Measurements from ENCODE around the gene FHL2. TPM values are rescaled to one million over a fixed set of nuclear protein-coding genes. Genes with fewer than 3 reads are reported as not detected.

The FHL2 gene
- total and polyA plus RNA-seq, 2 of the 13 experiments (the other 11 are each of a cell fraction or from before 2014, with no cell fraction given) = 1.9 to 74.8 TPM

DNA sequence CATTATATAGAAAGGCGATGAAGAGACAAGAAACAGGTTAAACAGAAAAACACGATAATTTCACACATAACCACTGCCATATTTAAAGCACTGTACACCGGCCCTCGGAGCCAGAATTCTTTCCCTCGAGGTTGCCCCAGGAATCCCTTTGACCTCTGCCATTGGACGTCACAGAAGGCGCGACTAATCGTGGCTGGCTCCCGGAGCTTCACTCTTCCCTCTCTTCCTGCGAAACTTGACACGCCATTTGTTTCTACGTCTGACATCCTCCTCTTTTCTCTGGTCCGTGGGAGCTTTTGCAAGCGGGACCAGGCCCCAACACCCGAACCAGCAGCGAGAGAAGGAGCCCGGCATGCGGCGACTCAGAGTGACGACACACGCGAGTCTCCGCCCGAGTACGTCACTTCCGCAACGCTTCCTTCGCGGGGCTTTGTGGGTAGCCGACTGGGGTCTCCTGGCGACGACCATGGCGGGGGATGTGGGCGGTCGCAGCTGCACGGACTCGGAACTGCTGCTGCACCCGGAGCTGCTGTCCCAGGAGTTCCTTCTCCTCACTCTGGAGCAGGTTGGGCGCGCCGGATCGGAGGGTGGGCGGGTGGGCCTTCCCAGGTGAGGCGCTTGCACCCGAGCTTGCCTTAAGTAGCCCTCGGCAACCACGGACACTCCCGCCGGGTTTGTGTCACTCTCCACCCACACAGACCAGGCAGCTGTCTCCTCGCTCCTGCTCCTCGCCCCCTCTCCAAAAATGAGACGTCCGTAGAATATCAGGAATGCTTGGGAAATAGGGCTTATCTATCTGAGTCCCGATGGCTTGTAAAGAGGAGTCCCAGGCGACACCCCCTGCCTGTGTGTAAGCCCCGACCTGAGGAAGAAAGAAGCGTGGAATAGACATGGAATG, 61.5 kb downstream of the FHL2 start, which contains the start of gene C2orf49 (continued):
- TF ChIP-seq, protein P1, sequence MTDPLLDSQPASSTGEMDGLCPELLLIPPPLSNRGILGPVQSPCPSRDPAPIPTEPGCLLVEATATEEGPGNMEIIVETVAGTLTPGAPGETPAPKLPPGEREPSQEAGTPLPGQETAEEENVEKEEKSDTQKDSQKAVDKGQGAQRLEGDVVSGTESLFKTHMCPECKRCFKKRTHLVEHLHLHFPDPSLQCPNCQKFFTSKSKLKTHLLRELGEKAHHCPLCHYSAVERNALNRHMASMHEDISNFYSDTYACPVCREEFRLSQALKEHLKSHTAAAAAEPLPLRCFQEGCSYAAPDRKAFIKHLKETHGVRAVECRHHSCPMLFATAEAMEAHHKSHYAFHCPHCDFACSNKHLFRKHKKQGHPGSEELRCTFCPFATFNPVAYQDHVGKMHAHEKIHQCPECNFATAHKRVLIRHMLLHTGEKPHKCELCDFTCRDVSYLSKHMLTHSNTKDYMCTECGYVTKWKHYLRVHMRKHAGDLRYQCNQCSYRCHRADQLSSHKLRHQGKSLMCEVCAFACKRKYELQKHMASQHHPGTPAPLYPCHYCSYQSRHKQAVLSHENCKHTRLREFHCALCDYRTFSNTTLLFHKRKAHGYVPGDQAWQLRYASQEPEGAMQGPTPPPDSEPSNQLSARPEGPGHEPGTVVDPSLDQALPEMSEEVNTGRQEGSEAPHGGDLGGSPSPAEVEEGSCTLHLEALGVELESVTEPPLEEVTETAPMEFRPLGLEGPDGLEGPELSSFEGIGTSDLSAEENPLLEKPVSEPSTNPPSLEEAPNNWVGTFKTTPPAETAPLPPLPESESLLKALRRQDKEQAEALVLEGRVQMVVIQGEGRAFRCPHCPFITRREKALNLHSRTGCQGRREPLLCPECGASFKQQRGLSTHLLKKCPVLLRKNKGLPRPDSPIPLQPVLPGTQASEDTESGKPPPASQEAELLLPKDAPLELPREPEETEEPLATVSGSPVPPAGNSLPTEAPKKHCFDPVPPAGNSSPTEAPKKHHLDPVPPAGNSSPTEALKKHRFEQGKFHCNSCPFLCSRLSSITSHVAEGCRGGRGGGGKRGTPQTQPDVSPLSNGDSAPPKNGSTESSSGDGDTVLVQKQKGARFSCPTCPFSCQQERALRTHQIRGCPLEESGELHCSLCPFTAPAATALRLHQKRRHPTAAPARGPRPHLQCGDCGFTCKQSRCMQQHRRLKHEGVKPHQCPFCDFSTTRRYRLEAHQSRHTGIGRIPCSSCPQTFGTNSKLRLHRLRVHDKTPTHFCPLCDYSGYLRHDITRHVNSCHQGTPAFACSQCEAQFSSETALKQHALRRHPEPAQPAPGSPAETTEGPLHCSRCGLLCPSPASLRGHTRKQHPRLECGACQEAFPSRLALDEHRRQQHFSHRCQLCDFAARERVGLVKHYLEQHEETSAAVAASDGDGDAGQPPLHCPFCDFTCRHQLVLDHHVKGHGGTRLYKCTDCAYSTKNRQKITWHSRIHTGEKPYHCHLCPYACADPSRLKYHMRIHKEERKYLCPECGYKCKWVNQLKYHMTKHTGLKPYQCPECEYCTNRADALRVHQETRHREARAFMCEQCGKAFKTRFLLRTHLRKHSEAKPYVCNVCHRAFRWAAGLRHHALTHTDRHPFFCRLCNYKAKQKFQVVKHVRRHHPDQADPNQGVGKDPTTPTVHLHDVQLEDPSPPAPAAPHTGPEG (CRISPR knock-in tag; IDR thresholded peaks at IDR 0.05) = 0 out of 2 replicates have a peak, but pooled peaks have one; percentile 2
- no peak; the same call in 1 of the 2 replicates for TF ChIP-seq IRX3 (CRISPR knock-in tag; IDR thresholded peaks at IDR 0.05; ENCODE audit: borderline replicate concordance, low read depth)
- TF ChIP-seq FOXJ3 (CRISPR knock-in tag; IDR thresholded peaks at IDR 0.05; ENCODE audit: borderline replicate concordance) = peak; percentile 49; the same call in 1 of the 2 replicates
- no peak for TF ChIP-seq ZNF317 (CRISPR knock-in tag; IDR thresholded peaks at IDR 0.05)
- TF ChIP-seq SIN3B (IDR thresholded peaks at IDR 0.05; ENCODE audit: low read length) = peak; percentile 82
- TF ChIP-seq, protein P2, sequence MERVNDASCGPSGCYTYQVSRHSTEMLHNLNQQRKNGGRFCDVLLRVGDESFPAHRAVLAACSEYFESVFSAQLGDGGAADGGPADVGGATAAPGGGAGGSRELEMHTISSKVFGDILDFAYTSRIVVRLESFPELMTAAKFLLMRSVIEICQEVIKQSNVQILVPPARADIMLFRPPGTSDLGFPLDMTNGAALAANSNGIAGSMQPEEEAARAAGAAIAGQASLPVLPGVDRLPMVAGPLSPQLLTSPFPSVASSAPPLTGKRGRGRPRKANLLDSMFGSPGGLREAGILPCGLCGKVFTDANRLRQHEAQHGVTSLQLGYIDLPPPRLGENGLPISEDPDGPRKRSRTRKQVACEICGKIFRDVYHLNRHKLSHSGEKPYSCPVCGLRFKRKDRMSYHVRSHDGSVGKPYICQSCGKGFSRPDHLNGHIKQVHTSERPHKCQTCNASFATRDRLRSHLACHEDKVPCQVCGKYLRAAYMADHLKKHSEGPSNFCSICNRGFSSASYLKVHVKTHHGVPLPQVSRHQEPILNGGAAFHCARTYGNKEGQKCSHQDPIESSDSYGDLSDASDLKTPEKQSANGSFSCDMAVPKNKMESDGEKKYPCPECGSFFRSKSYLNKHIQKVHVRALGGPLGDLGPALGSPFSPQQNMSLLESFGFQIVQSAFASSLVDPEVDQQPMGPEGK (CRISPR knock-in tag; IDR thresholded peaks at IDR 0.05) = peak; percentile 38; the same call in 1 of the 2 replicates
- TF ChIP-seq ZNF143 (CRISPR knock-in tag; IDR thresholded peaks at IDR 0.05) = peak; percentile 91
- TF ChIP-seq, protein P3, sequence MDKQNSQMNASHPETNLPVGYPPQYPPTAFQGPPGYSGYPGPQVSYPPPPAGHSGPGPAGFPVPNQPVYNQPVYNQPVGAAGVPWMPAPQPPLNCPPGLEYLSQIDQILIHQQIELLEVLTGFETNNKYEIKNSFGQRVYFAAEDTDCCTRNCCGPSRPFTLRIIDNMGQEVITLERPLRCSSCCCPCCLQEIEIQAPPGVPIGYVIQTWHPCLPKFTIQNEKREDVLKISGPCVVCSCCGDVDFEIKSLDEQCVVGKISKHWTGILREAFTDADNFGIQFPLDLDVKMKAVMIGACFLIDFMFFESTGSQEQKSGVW (CRISPR knock-in tag; IDR thresholded peaks at IDR 0.05; ENCODE audit: borderline replicate concordance) = no peak; the same call in 1 of the 2 replicates
- peak; percentile 58; the same call in 1 of the 2 replicates for TF ChIP-seq SMAD3 (CRISPR knock-in tag; IDR thresholded peaks at IDR 0.05)
- TF ChIP-seq ZNF720 (CRISPR knock-in tag; IDR thresholded peaks at IDR 0.05) = no peak
- no peak for TF ChIP-seq ZNF724P (CRISPR knock-in tag; IDR thresholded peaks at IDR 0.05; ENCODE audit: borderline replicate concordance)
- TF ChIP-seq HNF4A (CRISPR knock-in tag; IDR thresholded peaks at IDR 0.05) = 0 out of 2 replicates have a peak, but pooled peaks have one; percentile 14
- TF ChIP-seq ZNF589 (CRISPR knock-in tag; conservative IDR thresholded peaks at IDR 0.05) = no peak
- TF ChIP-seq ZNF678 (CRISPR knock-in tag; IDR thresholded peaks at IDR 0.05) = 0 out of 2 replicates have a peak, but pooled peaks have one; percentile 34
- TF ChIP-seq NKX3-1 (CRISPR knock-in tag; IDR thresholded peaks at IDR 0.05) = no peak
- no peak for TF ChIP-seq CC2D1A (CRISPR knock-in tag; IDR thresholded peaks at IDR 0.05)
- TF ChIP-seq ZNF30 (CRISPR knock-in tag; IDR thresholded peaks at IDR 0.05) = no peak
- TF ChIP-seq, protein P4, sequence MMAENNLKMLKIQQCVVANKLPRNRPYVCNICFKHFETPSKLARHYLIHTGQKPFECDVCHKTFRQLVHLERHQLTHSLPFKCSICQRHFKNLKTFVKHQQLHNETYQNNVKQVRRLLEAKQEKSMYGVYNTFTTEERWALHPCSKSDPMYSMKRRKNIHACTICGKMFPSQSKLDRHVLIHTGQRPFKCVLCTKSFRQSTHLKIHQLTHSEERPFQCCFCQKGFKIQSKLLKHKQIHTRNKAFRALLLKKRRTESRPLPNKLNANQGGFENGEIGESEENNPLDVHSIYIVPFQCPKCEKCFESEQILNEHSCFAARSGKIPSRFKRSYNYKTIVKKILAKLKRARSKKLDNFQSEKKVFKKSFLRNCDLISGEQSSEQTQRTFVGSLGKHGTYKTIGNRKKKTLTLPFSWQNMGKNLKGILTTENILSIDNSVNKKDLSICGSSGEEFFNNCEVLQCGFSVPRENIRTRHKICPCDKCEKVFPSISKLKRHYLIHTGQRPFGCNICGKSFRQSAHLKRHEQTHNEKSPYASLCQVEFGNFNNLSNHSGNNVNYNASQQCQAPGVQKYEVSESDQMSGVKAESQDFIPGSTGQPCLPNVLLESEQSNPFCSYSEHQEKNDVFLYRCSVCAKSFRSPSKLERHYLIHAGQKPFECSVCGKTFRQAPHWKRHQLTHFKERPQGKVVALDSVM (CRISPR knock-in tag; IDR thresholded peaks at IDR 0.05) = no peak

Measured in HepG2 (cell line).